IMR-90 (cell line): ENCODE measurements around the gene CHPF2. TPM values are rescaled to one million over a fixed set of nuclear protein-coding genes. Genes with fewer than 3 reads are reported as not detected.

ENCODE experiments used
- ATAC-seq: fragments of 200-7000 bp; cut with Tn5 transposase; 2 replicates; pipeline ENCODE4 v1.9.1; 2020; ENCODE audit warnings: low read depth, mild to moderate bottlenecking, moderate library complexity
- BruUV-seq: library from RNA; stranded (reverse); fragments of 400-500 nt; replicated peaks from 2 replicates; lab custom pipeline; 2021; lab: Mats Ljungman, UMichigan
- CTCF ChIA-PET: fragments of 300-600 bp; formaldehyde crosslinking; extraction: SDS; loops from one replicate; lab custom pipeline; 2021; ENCODE audit warnings: antibody characterized with exemption; lab: Yijun Ruan, JAX
- POLR2A ChIA-PET: fragments of 300-600 bp; sonication (Branson Sonifier 250); formaldehyde crosslinking; loops from one replicate; lab custom pipeline; 2022; ENCODE audit warnings: antibody characterized with exemption; ENCODE audit not compliant: unreplicated experiment; lab: Charles Lee
- DNase-seq: peaks from one replicate; pipeline ENCODE4 v3.0.0; 2013
- H2AFZ ChIP-seq: replicated peaks from 2 replicates; pipeline ENCODE3; 2013; ENCODE audit warnings: low read length, mild to moderate bottlenecking; ENCODE audit not compliant: poor library complexity
- H2AK5ac ChIP-seq: 2 replicates; pipeline ENCODE4 v1.6.1; 2013; ENCODE audit warnings: low read depth, low read length, inconsistent platforms
- H2AK9ac ChIP-seq: replicated peaks from 2 replicates; pipeline ENCODE3; 2013; ENCODE audit warnings: mild to moderate bottlenecking, low read depth, low read length, moderate library complexity; ENCODE audit not compliant: poor library complexity
- H2BK120ac ChIP-seq: 2 replicates; pipeline ENCODE4 v1.6.1; 2013; ENCODE audit warnings: low read depth, low read length, inconsistent platforms
- H2BK15ac ChIP-seq: 3 replicates; pipeline ENCODE4 v1.6.1; 2013; ENCODE audit warnings: low read depth, low read length, inconsistent platforms
- H2BK20ac ChIP-seq: 2 replicates; pipeline ENCODE4 v1.6.1; 2013; ENCODE audit warnings: low read depth, mild to moderate bottlenecking, inconsistent platforms, low read length, moderate library complexity
- H2BK5ac ChIP-seq: 2 replicates; pipeline ENCODE4 v1.6.1; 2013; ENCODE audit warnings: mild to moderate bottlenecking, low read depth, low read length, inconsistent platforms; ENCODE audit not compliant: poor library complexity, severe bottlenecking
- H3K14ac ChIP-seq: replicated peaks from 2 replicates; pipeline ENCODE4 v1.6.1; 2013; ENCODE audit warnings: low read depth, low read length, inconsistent platforms
- H3K18ac ChIP-seq: 2 replicates; pipeline ENCODE4 v1.6.1; 2013; ENCODE audit warnings: low read depth, low read length, control low read depth
- H3K23ac ChIP-seq: 2 replicates; pipeline ENCODE4 v1.6.1; 2013; ENCODE audit warnings: low read depth, low read length, inconsistent platforms
- H3K27ac ChIP-seq: 2 replicates; pipeline ENCODE4 v1.5.1; 2013; ENCODE audit warnings: mild to moderate bottlenecking, control low read depth, low read length; ENCODE audit not compliant: insufficient read depth
- H3K27me3 ChIP-seq: 2 replicates; pipeline ENCODE4 v1.6.1; 2013; ENCODE audit warnings: low read length; ENCODE audit not compliant: control insufficient read depth, insufficient read depth
- H3K36me3 ChIP-seq: 2 replicates; pipeline ENCODE4 v1.6.1; 2013; ENCODE audit warnings: low read length, mixed read lengths; ENCODE audit not compliant: control insufficient read depth, insufficient read depth
- H3K4ac ChIP-seq: 2 replicates; pipeline ENCODE4 v1.6.1; 2013; ENCODE audit warnings: low read depth, low read length, inconsistent platforms
- H3K4me1 ChIP-seq: 2 replicates; pipeline ENCODE4 v1.6.1; 2013; ENCODE audit warnings: low read length, mixed read lengths; ENCODE audit not compliant: control insufficient read depth, insufficient read depth
- H3K4me2 ChIP-seq: 2 replicates; pipeline ENCODE4 v1.6.1; 2013; ENCODE audit warnings: low read depth, mild to moderate bottlenecking, control low read depth, low read length, moderate library complexity
- H3K4me3 ChIP-seq: 2 replicates; pipeline ENCODE4 v1.5.1; 2013; ENCODE audit warnings: low read depth, mild to moderate bottlenecking, control low read depth, low read length, moderate library complexity; ENCODE audit not compliant: insufficient read depth
- H3K56ac ChIP-seq: 2 replicates; pipeline ENCODE4 v1.6.1; 2013; ENCODE audit warnings: low read length, inconsistent platforms; ENCODE audit not compliant: insufficient read depth; ENCODE audit errors: extremely low read depth
- H3K79me1 ChIP-seq, 2 experiments: 2 replicates each; pipeline ENCODE4 v1.6.1; 2013; ENCODE audit warnings: low read length in 2 of 2, inconsistent platforms in 1 of 2, low read depth in 1 of 2
- H3K9ac ChIP-seq: 2 replicates; pipeline ENCODE4 v1.6.1; 2013; ENCODE audit warnings: low read depth, low read length, control low read depth
- H3K9me1 ChIP-seq: 2 replicates; pipeline ENCODE4 v1.6.1; 2013; ENCODE audit warnings: low read length, inconsistent platforms; ENCODE audit not compliant: insufficient read depth
- H3K9me3 ChIP-seq: 2 replicates; pipeline ENCODE4 v1.6.1; 2013; ENCODE audit warnings: low read length; ENCODE audit not compliant: control insufficient read depth, insufficient read depth
- H4K20me1 ChIP-seq: 2 replicates; pipeline ENCODE4 v1.6.1; 2013; ENCODE audit warnings: low read length, inconsistent platforms; ENCODE audit not compliant: insufficient read depth
- H4K5ac ChIP-seq: 2 replicates; pipeline ENCODE4 v1.6.1; 2013; ENCODE audit warnings: mild to moderate bottlenecking, low read depth, low read length, control low read depth
- H4K8ac ChIP-seq, 2 experiments: 2 replicates each; pipeline ENCODE4 v1.6.1; 2013; ENCODE audit warnings: low read depth in 2 of 2, low read length in 2 of 2, control low read depth in 1 of 2, inconsistent platforms in 1 of 2
- H4K91ac ChIP-seq: 2 replicates; pipeline ENCODE4 v1.6.1; 2013; ENCODE audit warnings: low read depth, low read length, inconsistent platforms; ENCODE audit not compliant: insufficient read depth
- BHLHE40 ChIP-seq: fragments of 150-350 bp; IDR thresholded peaks from 2 replicates; pipeline ENCODE4 v1.6.1; 2016; ENCODE audit warnings: mild to moderate bottlenecking, low read depth, low read length
- MXI1 ChIP-seq: IDR thresholded peaks from 2 replicates; pipeline ENCODE4 v1.6.1; 2012; ENCODE audit warnings: low read depth, mild to moderate bottlenecking, low read length, moderate library complexity, borderline replicate concordance
- WGBS, 2 experiments: methylation state at CpG; one replicate each; pipeline versions ENCODE4 v1.1.5 to v1.1.7; 2013; ENCODE audit warnings: missing lambda C conversion rate in 2 of 2; ENCODE audit not compliant: insufficient read length in 1 of 2; ENCODE audit errors: extremely low coverage in 2 of 2; 5-methylcytosine and 5-hydroxymethylcytosine counted together
- dilution Hi-C: fragments of 300-500 bp; cut with HindIII; formaldehyde crosslinking; loops from one replicate; pipeline ENCODE4 v1.14.3; 2018; ENCODE audit warnings: low sequenced_read_pairs; ENCODE audit not compliant: unreplicated experiment
- in situ Hi-C: fragments of 300-500 bp; cut with MboI; formaldehyde crosslinking; loops from 3 replicates; pipeline ENCODE4 v1.14.3; 2019; ENCODE audit warnings: low sequenced_read_pairs, inconsistent platforms, mixed read lengths
- intact Hi-C: fragments of 100-400 bp; cut with micrococcal nuclease; formaldehyde crosslinking; loops from 2 replicates; pipeline ENCODE4 v1.10.0; 2022
- polyA plus RNA-seq, 3 experiments: library from polyadenylated mRNA; depleted of rRNA; stranded (reverse); fragments of >200 nt; gene quantifications; 2 replicates each; pipeline ENCODE4 v1.2.3, GENCODE V29; 2012; ENCODE audit warnings: low replicate concordance in 1 of 3
- total RNA-seq: library from RNA; depleted of rRNA; stranded (reverse); fragments of >200 nt; gene quantifications from 2 replicates; pipeline ENCODE4 v1.2.3, GENCODE V29; 2012

Gene CHPF2
- total and polyA plus RNA-seq, 2 of the 4 experiments (the other 2 are of a cell fraction) = 26.2 to 77.0 TPM

DNA sequence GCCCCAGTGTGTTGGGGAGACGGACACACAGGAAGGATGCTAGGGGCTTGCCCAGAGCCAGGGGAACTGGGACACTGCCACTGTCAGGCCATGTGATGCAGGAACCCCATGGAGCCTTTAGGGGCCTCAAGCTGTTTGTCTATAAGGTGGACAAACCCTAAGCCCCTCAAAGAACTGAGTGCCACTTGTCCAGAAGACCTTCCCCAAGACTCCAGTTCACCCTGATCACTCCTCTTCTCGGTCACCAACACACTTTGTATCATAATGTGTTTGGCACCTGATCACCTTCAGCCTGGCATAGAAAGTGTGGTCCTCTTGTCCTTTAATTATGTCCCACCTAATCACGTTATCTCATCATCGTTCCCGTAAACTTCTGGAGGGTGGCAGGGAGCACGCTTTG, 22.7 kb upstream of the CHPF2 start:
- no peaks in the 10 kb centered on the region; the same call in 1 of the 2 replicates for H3K9me1 ChIP-seq
- H3K23ac ChIP-seq = no peak overlapping the region
- H2BK20ac ChIP-seq = no peak overlapping the region
- no peak overlapping the region for H3K4ac ChIP-seq
- no peak overlapping the region for H2AFZ ChIP-seq
- H4K20me1 ChIP-seq = no peaks in the 10 kb centered on the region
- no peak overlapping the region for H3K18ac ChIP-seq
- no peaks in the 10 kb centered on the region for H3K79me1 ChIP-seq
- H3K4me2 ChIP-seq = no peak overlapping the region
- intact Hi-C loops = no loop called here
- DNase-seq (no peak), ATAC-seq (no peak)
- in situ Hi-C loops = no loop called here
- H3K4me1 ChIP-seq = no peaks in the 10 kb centered on the region
- no peak overlapping the region for H2AK9ac ChIP-seq
- no peak overlapping the region for H3K9ac ChIP-seq
- no peak for TF ChIP-seq MXI1
- TF ChIP-seq BHLHE40 = no peak
- dilution Hi-C loops = no loop called here
- no peak overlapping the region for H2BK15ac ChIP-seq
- H4K91ac ChIP-seq = no peak overlapping the region
- no peaks in the 10 kb centered on the region for H3K9me3 ChIP-seq
- H4K5ac ChIP-seq = no peak overlapping the region
- H3K14ac ChIP-seq = no peak overlapping the region
- no peak overlapping the region for H2AK5ac ChIP-seq
- POLR2A ChIA-PET = no interaction called here
- H3K56ac ChIP-seq = no peak overlapping the region
- no peak overlapping the region for H2BK5ac ChIP-seq
- CTCF ChIA-PET = no interaction called here
- H3K4me3 ChIP-seq = no peak overlapping the region
- H3K27me3 ChIP-seq = peaks cover 35% of the 10 kb centered on the region
- BruUV-seq = no TSS peak
- no peak overlapping the region for H3K27ac ChIP-seq
- no peak overlapping the region for H4K8ac ChIP-seq
- no peak overlapping the region for H2BK120ac ChIP-seq
- 80% methylated on average over 2 of the region's 6 CpGs; no CpG with 5 or more reads in 1 of the 2 experiments for WGBS, 2 experiments
- H3K36me3 ChIP-seq = peaks cover 21% of the 10 kb centered on the region
